ENCODE measurements around the gene GPR35.

The GPR35 gene

GRCh38 chr2:240628507-240628807 is 3.2 kb downstream of the GPR35 start:
- H3K27ac ChIP-seq (ENCODE audit: low read depth, low read length) = no peak overlapping the region
- peaks cover 5% of the 10 kb centered on the region; the same call in 1 of the 2 replicates for H3K4me1 ChIP-seq (ENCODE audit: control insufficient read depth, insufficient read depth, low read length)
- H3K4me3 ChIP-seq (ENCODE audit: low read depth, low read length) = no peak overlapping the region
- H3K9ac ChIP-seq (ENCODE audit: low read length) = no peak overlapping the region
- H3K9me3 ChIP-seq (ENCODE audit: control insufficient read depth, insufficient read depth, low read depth, low read length) = peaks cover 18% of the 10 kb centered on the region
- H3K36me3 ChIP-seq (ENCODE audit: control insufficient read depth, insufficient read depth, low read length) = no peaks in the 10 kb centered on the region
- H3K27me3 ChIP-seq (ENCODE audit: control insufficient read depth, insufficient read depth, low read length) = no peaks in the 10 kb centered on the region

DNA sequence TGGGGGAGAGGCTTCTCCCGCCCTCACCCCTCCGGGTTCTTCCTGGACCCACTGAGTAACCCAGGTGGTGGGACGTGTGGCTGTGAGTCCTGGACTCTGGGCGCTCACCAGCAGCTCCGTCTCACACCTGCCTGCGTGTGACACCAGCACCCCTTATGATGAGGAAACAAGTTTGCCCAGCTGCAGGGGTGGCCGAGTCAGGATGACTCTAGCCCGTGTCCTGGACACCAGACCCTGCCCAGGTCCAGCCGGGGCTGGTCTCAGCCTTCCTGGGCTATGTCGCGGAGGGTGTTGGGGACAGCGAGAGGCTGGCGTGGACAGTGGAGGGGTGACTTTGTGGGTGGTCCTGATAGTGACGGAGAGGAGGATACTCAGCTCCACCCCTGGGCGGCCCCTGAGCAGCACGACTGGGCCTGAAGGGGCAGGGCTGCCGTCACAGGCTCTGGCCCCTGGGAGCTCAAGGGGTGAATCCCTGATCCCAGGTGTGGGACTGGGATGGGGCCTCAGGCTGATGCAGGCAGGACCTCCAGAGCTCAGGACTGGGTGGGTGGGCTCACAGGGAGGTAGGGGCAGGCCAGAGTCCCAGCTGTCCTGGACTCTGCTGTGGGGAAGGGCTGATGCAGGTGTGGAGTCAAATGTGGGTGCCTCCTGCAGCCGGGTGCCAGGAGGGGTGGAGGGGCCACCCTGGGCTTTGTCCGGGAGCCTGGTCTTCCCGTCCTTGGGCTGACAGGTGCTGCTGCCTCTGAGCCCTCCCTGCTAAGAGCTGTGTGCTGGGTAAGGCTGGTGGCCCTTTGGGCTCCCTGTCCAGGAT is 3.7 kb downstream of the GPR35 start:
- no peaks in the 10 kb centered on the region for H3K36me3 ChIP-seq (ENCODE audit: control insufficient read depth, insufficient read depth, low read length)
- H3K4me3 ChIP-seq (ENCODE audit: low read depth, low read length) = no peak overlapping the region
- no peaks in the 10 kb centered on the region for H3K27me3 ChIP-seq (ENCODE audit: control insufficient read depth, insufficient read depth, low read length)
- peaks cover 5% of the 10 kb centered on the region; the same call in 1 of the 2 replicates for H3K4me1 ChIP-seq (ENCODE audit: control insufficient read depth, insufficient read depth, low read length)
- no peak overlapping the region for H3K9ac ChIP-seq (ENCODE audit: low read length)
- H3K9me3 ChIP-seq (ENCODE audit: control insufficient read depth, insufficient read depth, low read depth, low read length) = peaks cover 24% of the 10 kb centered on the region
- no peak overlapping the region for H3K27ac ChIP-seq (ENCODE audit: low read depth, low read length)

DNA sequence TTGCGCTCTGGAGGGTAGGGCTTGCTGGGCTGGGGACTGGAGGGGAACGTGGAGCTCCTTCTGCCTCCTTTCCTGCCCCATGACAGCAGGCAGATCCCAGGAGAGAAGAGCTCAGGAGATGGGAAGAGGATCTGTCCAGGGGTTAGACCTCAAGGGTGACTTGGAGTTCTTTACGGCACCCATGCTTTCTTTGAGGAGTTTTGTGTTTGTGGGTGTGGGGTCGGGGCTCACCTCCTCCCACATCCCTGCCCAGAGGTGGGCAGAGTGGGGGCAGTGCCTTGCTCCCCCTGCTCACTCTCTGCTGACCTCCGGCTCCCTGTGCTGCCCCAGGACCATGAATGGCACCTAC is 4.3 kb downstream of the GPR35 start:
- Histone ChIP-seq H3K36me3 (ENCODE audit: control insufficient read depth, insufficient read depth, low read length) (no peaks in the 10 kb centered on the region), H3K9ac (ENCODE audit: low read length) (no peak overlapping the region), H3K4me3 (ENCODE audit: low read depth, low read length) (no peak overlapping the region), H3K9me3 (ENCODE audit: control insufficient read depth, insufficient read depth, low read depth, low read length) (peaks cover 29% of the 10 kb centered on the region), H3K4me1 (ENCODE audit: control insufficient read depth, insufficient read depth, low read length) (peaks cover 4% of the 10 kb centered on the region; the same call in 1 of the 2 replicates), H3K27me3 (ENCODE audit: control insufficient read depth, insufficient read depth, low read length) (no peaks in the 10 kb centered on the region), H3K27ac (ENCODE audit: low read depth, low read length) (no peak overlapping the region)

DNA sequence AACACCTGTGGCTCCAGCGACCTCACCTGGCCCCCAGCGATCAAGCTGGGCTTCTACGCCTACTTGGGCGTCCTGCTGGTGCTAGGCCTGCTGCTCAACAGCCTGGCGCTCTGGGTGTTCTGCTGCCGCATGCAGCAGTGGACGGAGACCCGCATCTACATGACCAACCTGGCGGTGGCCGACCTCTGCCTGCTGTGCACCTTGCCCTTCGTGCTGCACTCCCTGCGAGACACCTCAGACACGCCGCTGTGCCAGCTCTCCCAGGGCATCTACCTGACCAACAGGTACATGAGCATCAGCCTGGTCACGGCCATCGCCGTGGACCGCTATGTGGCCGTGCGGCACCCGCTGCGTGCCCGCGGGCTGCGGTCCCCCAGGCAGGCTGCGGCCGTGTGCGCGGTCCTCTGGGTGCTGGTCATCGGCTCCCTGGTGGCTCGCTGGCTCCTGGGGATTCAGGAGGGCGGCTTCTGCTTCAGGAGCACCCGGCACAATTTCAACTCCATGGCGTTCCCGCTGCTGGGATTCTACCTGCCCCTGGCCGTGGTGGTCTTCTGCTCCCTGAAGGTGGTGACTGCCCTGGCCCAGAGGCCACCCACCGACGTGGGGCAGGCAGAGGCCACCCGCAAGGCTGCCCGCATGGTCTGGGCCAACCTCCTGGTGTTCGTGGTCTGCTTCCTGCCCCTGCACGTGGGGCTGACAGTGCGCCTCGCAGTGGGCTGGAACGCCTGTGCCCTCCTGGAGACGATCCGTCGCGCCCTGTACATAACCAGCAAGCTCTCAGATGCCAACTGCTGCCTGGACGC is 4.9 kb downstream of the GPR35 start:
- Histone ChIP-seq H3K27ac (ENCODE audit: low read depth, low read length) (no peak overlapping the region), H3K4me1 (ENCODE audit: control insufficient read depth, insufficient read depth, low read length) (no peaks in the 10 kb centered on the region; the same call in 1 of the 2 replicates), H3K4me3 (ENCODE audit: low read depth, low read length) (no peak overlapping the region), H3K9me3 (ENCODE audit: control insufficient read depth, insufficient read depth, low read depth, low read length) (peaks cover 35% of the 10 kb centered on the region), H3K27me3 (ENCODE audit: control insufficient read depth, insufficient read depth, low read length) (no peaks in the 10 kb centered on the region), H3K9ac (ENCODE audit: low read length) (no peak overlapping the region), H3K36me3 (ENCODE audit: control insufficient read depth, insufficient read depth, low read length) (no peaks in the 10 kb centered on the region)

DNA sequence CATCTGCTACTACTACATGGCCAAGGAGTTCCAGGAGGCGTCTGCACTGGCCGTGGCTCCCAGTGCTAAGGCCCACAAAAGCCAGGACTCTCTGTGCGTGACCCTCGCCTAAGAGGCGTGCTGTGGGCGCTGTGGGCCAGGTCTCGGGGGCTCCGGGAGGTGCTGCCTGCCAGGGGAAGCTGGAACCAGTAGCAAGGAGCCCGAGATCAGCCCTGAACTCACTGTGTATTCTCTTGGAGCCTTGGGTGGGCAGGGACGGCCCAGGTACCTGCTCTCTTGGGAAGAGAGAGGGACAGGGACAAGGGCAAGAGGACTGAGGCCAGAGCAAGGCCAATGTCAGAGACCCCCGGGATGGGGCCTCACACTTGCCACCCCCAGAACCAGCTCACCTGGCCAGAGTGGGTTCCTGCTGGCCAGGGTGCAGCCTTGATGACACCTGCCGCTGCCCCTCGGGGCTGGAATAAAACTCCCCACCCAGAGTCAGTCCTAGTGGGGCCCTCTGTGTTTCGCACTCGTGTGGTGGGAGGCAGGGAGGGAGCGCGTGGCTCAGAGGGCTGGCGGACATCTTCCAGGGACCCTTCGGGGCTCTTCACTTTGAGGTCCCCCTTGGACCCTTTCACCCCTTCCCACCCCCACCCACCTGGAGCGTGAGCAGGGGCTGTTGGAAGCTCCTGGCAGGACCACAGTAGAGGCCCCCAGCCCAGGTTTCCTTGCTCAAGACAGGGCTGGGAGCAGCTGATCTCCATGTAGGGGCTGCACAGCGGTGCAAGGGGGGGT is 5.7 kb downstream of the GPR35 start:
- Histone ChIP-seq H3K9me3 (ENCODE audit: control insufficient read depth, insufficient read depth, low read depth, low read length) (peaks cover 42% of the 10 kb centered on the region), H3K36me3 (ENCODE audit: control insufficient read depth, insufficient read depth, low read length) (no peaks in the 10 kb centered on the region), H3K4me3 (ENCODE audit: low read depth, low read length) (no peak overlapping the region), H3K27ac (ENCODE audit: low read depth, low read length) (no peak overlapping the region), H3K9ac (ENCODE audit: low read length) (no peak overlapping the region), H3K27me3 (ENCODE audit: control insufficient read depth, insufficient read depth, low read length) (no peaks in the 10 kb centered on the region), H3K4me1 (ENCODE audit: control insufficient read depth, insufficient read depth, low read length) (no peaks in the 10 kb centered on the region)

DNA sequence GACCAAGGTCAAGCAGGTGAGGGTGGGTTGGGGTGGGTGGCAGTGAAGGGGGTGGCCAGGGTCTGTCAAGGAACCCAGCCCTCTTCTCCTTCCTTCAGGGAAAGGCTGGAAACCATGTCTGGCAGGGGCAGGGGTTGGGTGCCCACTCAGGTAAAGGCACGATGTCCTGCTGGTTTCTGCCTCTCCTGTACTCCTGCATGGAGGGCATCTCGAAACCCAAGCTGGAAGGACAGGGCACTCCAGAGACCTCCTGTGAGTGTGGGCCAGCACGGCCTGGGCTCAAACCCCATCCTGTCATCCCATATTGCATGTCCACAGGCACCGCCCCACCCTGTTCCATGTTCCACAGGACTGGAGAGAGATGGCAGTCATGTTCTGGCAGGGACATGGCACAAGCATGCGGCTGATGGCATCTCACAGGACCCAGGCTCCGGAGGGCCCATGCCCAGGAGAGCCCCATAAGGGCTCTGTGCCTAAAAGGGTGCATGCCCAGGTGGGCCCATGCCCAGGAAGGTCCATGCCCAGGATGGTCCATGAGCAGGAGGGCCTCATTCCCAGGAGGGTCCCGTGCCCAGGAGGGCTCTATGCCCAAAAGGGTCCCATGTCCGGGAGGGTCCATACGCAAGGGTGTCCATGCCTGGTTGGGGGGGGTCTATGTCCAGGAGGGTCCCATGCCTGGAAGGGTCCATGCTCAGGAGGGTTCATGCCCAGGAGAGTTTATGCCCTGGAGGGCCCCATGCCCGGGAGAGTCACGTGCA is 6.4 kb downstream of the GPR35 start:
- no peak overlapping the region for H3K27ac ChIP-seq (ENCODE audit: low read depth, low read length)
- no peaks in the 10 kb centered on the region for H3K27me3 ChIP-seq (ENCODE audit: control insufficient read depth, insufficient read depth, low read length)
- H3K36me3 ChIP-seq (ENCODE audit: control insufficient read depth, insufficient read depth, low read length) = no peaks in the 10 kb centered on the region
- no peaks in the 10 kb centered on the region for H3K4me1 ChIP-seq (ENCODE audit: control insufficient read depth, insufficient read depth, low read length)
- no peak overlapping the region for H3K9ac ChIP-seq (ENCODE audit: low read length)
- H3K9me3 ChIP-seq (ENCODE audit: control insufficient read depth, insufficient read depth, low read depth, low read length) = peaks cover 46% of the 10 kb centered on the region
- no peak overlapping the region for H3K4me3 ChIP-seq (ENCODE audit: low read depth, low read length)

- no peaks in the 10 kb centered on the region for H3K4me1 ChIP-seq (ENCODE audit: control insufficient read depth, insufficient read depth, low read length)
- H3K9me3 ChIP-seq (ENCODE audit: control insufficient read depth, insufficient read depth, low read depth, low read length) = peaks cover 46% of the 10 kb centered on the region
- H3K36me3 ChIP-seq (ENCODE audit: control insufficient read depth, insufficient read depth, low read length) = no peaks in the 10 kb centered on the region
- no peak overlapping the region for H3K4me3 ChIP-seq (ENCODE audit: low read depth, low read length)
- H3K9ac ChIP-seq (ENCODE audit: low read length) = no peak overlapping the region
- H3K27ac ChIP-seq (ENCODE audit: low read depth, low read length) = no peak overlapping the region
- no peaks in the 10 kb centered on the region; the same call in 1 of the 2 replicates for H3K27me3 ChIP-seq (ENCODE audit: control insufficient read depth, insufficient read depth, low read length)
Observed at GRCh38 chr2:240632306-240632721, 7.0 kb downstream of the GPR35 start.

GRCh38 chr2:240635121-240635997 is 10.1 kb downstream of the GPR35 start:
- Histone ChIP-seq H3K9ac (ENCODE audit: low read length) (no peak overlapping the region), H3K36me3 (ENCODE audit: control insufficient read depth, insufficient read depth, low read length) (no peaks in the 10 kb centered on the region), H3K4me1 (ENCODE audit: control insufficient read depth, insufficient read depth, low read length) (no peaks in the 10 kb centered on the region), H3K9me3 (ENCODE audit: control insufficient read depth, insufficient read depth, low read depth, low read length) (peaks cover 46% of the 10 kb centered on the region), H3K4me3 (ENCODE audit: low read depth, low read length) (no peak overlapping the region), H3K27ac (ENCODE audit: low read depth, low read length) (no peak overlapping the region), H3K27me3 (ENCODE audit: control insufficient read depth, insufficient read depth, low read length) (peaks cover 24% of the 10 kb centered on the region; the same call in 1 of the 2 replicates)

DNA sequence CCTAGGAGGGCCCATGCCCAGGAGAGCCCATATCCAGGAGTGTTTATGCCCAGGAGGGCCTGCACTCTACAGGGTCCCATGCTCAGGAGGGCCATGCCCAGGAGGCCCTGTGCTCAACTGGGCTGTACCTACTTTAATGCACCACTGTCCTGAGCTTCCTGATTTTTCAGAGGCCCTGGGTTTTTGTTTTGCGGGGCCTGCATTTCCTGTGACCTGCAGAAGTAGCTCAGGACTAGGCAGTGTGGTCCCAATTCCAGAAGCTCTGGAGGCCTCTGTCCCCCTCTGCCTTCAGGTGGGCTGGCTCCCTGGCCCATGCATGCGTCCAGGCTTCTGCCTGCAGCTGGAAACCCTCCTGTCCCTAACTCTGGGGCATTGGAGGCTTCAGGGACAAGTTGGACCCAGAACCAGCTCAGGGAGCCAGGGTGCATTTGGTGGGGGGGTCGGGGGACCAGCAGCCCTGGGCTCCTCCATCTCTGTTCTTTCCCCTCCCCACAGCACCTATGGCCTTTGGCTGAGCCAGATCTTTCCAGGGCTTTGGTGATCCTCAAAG is 10.8 kb downstream of the GPR35 start:
- no peaks in the 10 kb centered on the region for H3K4me1 ChIP-seq (ENCODE audit: control insufficient read depth, insufficient read depth, low read length)
- H3K36me3 ChIP-seq (ENCODE audit: control insufficient read depth, insufficient read depth, low read length) = no peaks in the 10 kb centered on the region
- peaks cover 28% of the 10 kb centered on the region; the same call in 1 of the 2 replicates for H3K27me3 ChIP-seq (ENCODE audit: control insufficient read depth, insufficient read depth, low read length)
- no peak overlapping the region for H3K4me3 ChIP-seq (ENCODE audit: low read depth, low read length)
- no peak overlapping the region for H3K9ac ChIP-seq (ENCODE audit: low read length)
- peaks cover 46% of the 10 kb centered on the region for H3K9me3 ChIP-seq (ENCODE audit: control insufficient read depth, insufficient read depth, low read depth, low read length)
- H3K27ac ChIP-seq (ENCODE audit: low read depth, low read length) = no peak overlapping the region
